Heart left ventricle (tissue), 13 donors: ENCODE data around the gene RNF26.

ENCODE experiments used
- CTCF ChIP-seq, 12 donors: fragments of 200-600 bp; sonication (generic) in 4 of 12; IDR thresholded peaks; one replicate each; pipeline versions ENCODE4 v1.5.0 to v1.8.0; 2018 to 2022; ENCODE audit warnings: antibody characterized with exemption in 12 of 12, mild to moderate bottlenecking in 5 of 12
- POLR2A ChIP-seq, 2 donors: fragments of 450-650 bp; IDR thresholded peaks; one replicate each; pipeline ENCODE4 v1.6.1; 2017; ENCODE audit warnings: antibody characterized with exemption in 2 of 2, mild to moderate bottlenecking in 2 of 2, moderate library complexity in 2 of 2
- donor health status: ischemic (EF 13 %, LVEDD 7.1; RV severe dilation, severe dysfunction).
- donor health status: DM: no; HTN: yes; CAD: no.
- donor health status: DM: no; HTN: no; CAD: no.
- donor health status: ischemic (EF 25% LVEDD 6.9; RV normal size, moderate dysfunction).
- donor health status: ischemic (EF 25% LVEDD 5.7; RV mildly dilated, moderate dysfunction).
- donor health status: ischemic (EF 35%, LVEDD 5.7; RV mildly dilated, moderate dysfunction).
- donor health status: nonischemic (EF 11% LVEDD 7.7; RV severe dilation, severe dysfunction).
- donor health status: DM: yes; HTN: yes; CAD: no.
- donor health status: PGD.
- donor health status: ischemic (EF 29% LVEDD 5.4; RV normal size, mild dysfunction).
- donor health status: nonischemic (EF 23%, LVEDD 6.1; RV moderate dilation, normal function).

GRCh38 chr11:119357074-119357473 lies 22.7 kb downstream of the RNF26 start:
- TF ChIP-seq CTCF (IDR thresholded peaks at IDR 0.05) (no peak), POLR2A (IDR thresholded peaks at IDR 0.05) (no peak)
